Activated CD4-positive, alpha-beta T cell treated with anti-CD3 and anti-CD28 coated beads for 24 hours (primary cell): ENCODE data around the gene MPHOSPH9.

ENCODE experiments used
- DNase-seq, 2 donors: peaks; one replicate each; pipeline ENCODE4 v3.0.0-alpha.2; 2020; ENCODE audit warnings: low read depth in 2 of 2

Gene MPHOSPH9

DNA sequence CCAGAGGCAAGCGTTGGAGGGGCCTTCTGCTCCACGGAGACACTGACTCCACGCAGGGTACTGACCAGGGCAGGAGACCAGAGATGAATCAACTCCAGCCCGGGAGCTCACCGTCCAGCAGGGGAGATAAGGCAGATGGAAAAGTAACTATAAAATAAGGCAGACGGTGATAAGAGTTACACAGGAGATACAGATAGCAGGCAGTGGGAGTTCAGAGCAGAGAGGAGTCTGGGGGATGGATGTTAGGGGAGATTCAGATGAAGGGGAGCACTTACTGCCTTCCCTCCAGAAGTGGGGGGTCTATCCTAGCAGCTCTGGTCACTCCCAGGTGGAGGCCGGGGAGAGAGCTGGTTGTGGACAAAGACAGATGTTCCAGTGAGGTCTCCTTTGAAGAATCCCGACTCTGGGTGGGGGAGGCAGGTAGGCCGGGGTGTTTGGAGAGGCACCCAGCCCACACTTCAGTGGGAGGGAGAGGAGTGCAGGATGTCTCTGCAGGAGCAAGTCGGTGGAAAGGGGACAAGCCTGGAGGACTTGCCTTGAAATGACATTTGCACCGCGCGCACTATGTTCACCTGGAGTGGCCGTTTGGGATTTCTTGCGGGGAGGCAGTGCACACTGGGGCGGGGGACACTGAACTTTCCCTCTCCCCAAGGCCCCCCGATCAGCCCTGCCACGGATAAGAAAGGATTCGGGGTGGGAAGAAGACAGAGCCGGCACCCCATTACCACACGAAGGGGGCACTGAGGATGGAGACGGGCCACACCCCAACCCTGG, 83.3 kb downstream of the MPHOSPH9 start:
- DNase-seq, result no peak

DNA sequence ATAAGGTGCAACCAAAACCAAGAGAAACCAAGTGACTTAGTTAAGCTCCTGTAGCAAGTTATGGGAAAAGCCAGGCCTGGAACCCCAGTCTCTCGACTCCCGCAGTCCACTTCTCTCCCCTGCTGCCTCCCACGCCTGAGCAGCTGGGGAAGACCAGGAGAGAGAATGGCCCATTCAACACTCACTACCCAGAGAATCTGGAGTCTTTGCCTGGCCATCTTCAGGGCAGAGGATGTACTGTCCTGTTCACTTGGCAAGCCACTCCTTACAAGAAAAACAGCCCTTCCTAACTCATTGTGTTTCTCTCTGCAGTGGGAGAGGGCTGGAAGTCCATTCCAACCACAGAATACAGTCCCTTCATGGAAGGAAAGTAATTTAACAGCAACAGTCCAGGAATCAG, 83.9 kb downstream of the MPHOSPH9 start:
- no peak for DNase-seq

DNA sequence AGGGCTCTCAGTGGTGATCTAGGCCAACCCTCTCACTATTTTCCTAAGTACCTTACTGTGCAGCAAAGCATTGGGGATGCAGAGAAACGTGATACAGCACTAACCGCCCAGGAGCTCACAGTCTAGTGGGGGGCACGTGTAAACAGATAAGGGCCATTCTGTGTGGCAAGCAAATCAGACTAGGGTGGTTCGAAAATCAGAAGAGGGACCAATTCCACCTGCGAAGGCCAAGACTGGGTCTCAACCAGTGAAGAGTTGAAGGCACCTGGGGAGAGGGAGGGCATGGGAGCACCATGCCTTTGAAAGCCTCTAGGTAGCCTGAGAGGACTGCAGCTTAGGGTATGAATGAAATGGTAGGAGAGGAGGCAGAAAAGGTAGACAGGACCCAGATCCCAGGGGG, 84.3 kb downstream of the MPHOSPH9 start:
- DNase-seq, result no peak

DNA sequence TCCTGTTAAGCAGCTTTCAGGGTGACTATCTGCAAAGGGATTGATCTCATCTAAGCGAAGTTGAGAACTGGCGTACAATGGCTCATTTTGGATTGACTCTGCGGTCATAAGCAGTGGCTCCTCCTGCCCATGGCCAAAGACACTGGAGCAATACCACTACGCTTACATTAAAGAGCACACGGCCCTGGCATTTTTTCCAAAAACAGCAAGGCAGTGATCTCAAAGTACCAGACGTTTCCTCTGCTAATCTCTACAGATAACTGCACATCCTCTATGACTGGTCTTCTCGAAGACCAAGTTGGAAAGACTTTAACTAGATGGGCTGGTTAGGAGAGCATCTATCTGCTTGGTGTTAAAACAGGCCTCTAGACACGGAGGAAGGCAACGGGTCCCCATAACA, 84.7 kb downstream of the MPHOSPH9 start:
- DNase-seq, result no peak

DNA sequence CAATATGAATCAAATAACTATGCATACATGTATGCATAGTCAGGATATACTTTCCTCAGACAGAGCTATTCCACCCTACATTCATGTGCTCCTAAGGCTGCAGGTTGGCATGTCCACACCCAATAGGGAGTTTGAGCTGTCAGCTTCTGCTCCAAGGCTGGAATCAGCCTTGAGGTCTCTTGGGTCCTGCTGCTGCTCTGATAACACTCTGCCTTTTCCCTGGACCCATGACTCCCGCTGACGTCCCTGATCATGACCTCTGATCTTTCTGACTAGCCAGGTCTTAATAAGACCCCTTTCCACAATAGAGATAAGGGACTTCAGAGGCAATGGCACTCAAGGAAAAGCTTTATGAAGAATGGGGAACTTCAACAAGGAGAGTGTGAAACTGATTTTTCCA, 87.7 kb downstream of the MPHOSPH9 start:
- no peak for DNase-seq

DNA sequence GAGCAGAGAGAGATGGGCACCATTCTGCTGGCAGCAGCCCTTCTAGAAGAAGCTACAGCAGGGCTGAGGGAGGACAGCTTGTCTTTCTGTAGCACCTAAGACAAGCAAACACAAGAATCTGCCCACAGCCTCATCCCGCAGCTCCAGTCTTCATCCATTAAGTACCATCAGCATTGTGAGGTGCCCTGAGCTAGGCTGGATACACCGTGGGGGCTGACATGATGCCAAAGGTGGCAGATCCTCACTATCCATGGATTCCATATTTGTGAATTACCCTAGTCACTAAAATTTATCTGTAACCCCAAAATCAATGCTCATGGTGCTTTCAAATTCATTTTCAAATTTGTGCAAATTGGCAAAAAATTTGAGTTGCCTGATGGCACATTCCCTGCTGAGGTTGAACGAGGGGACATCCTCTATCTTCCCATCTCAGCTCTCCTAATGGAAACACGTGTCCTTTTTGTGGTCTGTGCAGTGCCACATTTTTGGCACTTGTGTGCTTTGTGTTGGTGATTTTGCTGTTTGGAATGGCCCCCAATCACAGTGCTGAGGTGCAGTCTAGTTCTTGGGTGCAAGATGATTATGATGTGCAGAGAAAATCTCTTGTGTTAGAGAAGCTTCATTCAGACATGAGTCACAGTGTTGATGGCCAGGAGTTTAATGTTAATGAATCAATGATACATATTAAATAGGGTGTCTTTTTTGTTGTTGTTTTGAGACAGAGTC, 89.0 kb downstream of the MPHOSPH9 start:
- DNase-seq, result no peak

DNA sequence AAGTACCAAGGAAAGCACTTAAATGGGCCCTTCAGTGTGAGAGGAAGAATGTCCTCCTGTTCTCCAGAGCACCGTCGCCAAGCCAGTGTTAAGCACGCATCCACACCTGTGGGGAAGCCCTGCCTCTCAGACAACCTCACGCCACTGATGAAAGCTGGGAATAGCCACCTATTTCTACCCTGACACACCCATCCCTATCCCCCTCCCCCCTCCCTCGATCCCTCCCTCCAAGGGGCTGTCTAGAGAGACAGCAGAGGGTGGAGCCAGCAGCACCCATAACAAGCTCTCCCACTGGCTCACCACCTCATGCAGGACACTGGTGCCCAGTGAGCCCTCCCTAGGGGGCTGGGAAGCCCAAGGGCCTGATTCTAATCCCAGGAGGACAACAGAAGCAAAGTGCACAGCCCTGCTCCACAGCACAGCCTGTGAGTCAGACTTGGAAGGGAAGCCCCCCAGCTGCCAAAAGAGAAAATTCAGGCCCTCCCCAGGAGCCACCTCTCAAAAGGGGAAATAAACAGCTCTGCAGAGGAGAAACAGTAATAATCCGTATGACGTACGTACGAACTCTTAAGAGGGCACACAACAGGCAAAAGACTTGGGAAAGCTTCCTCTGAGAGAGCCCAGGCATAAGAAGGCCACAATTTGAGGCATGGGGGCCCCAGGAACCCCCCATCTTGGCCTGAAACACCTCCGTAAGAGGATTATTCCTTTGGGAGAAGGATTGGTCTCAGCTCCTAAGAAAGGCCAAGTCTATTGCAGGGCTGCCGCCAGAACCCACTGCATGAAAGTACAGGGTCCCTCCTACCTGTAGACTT, 89.8 kb downstream of the MPHOSPH9 start:
- DNase-seq, result no peak

DNA sequence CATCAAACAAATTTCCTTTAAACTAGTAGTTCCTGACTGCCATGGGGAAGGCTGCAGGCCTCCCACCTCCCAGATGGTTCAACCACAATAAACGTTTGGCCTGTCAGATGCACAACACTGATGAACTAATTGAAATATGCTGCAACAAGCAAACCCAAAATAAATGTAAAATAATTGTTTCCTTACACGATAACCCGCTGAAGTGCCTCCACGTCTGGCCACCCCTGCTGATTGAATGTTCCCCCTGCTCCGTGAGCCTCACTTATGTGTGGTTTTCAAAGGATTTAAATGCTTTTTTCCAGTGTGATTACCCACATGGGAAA, 90.5 kb downstream of the MPHOSPH9 start:
- DNase-seq, result no peak

DNA sequence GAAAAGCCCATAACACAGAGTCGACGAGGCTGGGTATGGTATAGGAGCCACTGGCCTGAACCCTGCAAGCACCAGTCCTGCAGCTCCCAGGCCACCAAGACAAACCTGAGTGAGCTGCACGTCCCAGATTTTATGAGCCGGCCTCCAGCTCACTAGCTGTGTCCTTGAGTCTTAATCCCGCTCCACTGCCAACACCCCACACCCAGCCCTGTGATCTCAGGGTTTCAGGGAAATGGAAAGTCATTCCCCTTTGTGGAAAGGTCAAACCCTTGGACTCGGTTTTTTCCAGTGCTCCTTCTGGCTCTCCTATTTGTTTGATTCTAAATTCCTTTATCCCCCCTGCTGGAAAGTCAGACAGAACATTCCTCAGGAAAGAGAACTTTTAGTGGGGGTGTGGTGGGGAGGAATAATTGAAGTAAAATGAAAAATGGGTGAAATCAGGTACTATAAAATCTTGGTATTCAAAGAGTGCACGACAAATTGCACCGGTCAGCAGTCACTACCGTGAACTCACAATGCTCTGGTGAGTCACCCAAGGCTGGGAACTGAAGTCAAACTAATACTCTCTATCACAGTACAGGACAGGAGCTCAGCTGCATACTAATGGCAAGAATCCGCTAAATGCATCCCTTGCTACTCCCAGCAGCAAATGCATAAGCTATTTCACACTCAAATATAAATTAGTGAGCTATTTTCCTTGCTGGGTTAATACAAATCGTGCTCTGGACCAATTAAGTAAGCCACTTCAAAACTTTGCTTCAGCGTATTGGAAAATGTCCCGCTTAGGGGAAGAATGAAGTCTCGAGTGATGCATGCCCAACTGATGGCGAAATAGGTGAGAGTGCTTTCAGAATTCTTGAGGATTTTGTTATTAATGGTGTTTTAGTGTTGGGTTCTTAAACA, 91.1 kb downstream of the MPHOSPH9 start:
- DNase-seq, result no peak

DNA sequence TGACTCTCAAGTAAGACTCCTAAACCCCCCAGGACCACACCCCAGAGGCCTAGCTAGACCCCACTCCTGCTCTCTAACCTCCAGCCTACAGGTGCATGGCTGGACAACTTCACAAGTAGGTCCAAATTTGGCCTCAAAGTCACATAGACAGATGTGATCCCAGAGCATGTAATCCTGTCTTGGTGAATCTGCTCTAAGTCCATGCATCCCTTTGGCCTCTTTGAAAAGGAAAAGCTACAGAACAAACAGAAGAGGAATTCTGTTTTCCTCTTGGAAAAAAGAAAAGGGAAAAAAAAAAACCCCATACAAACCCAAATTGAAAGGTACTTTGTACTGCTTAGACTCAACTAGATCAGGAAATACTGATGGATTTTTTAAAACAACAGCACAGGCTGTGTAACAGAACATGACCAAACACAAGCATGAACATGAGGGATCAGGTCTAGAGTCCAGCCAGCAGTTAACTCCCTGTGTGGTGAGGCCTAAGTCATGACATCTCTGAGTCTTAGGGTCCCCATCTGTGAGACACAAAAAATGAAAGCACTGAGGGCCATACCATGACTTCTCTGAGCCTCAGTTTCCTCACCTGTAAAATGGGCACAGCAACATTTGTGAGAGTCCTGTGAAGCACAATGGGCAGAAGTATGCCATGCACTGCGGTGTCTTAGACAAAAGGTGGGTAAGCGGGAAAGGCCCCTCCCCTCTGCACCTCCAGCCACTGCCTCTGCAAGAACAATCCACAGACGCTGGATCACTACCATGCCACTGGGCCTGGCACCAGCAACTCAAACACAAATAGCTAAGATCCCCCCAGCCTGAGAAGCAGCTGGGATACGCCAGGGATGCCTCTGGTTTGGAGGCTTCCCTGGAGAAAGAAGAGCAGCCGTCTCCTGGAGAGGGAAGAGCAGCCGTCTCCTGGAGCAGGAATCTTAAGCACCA, 92.0 kb downstream of the MPHOSPH9 start:
- no peak for DNase-seq

DNA sequence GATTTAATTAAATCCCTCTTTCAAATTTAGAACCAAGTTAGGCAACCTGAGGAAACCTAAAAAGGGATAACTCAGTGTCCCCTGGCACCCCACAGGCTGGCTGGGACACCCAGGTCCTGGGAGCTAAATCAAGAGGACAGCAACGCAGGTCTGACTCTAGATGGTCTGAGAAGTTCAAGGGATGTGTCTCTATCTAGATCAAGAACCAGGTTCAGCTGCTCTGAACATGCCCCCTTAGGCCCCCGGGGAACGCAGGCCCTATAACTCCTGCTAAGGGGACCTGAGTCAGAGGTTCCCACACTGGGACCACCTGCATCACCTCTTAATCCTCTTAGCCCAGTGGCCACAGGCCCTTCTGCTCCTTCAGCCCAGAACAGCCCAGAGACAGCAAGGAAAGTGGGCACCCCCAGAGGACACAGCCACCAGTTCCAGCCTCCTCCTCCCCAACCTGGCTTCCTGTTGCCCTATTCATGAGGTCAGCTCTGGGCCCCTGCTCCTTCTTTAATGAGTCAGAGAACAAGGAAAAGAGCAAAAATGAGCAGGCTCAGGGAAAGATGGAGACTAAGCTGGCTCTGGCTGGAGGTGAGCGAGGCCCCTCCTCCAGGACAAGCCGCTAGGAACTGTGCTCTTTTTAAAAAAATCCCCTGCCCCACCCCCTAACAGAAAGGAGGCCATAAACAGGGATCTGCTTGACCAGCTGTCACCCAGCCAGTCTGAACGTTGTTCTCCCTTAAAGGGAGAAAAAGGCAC, 92.8 kb downstream of the MPHOSPH9 start:
- DNase-seq, result no peak

DNA sequence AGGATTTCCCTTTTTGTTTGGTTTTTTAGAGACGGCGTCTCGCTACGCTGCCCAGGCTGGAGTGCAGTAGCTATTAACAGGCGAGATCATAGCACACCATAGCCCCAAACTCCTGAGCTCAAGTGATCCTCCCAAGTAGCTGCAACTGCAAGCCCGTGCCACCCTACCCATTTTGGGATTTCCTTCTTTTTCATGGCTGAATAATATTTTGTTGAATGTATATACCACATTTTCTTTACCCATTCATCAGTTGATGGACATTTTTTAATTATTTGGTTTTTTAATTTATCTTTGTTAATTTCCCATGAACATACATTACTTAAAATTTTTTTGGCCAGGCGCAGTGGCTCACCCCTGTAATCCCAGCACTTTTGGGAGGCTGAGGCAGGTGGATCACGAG, 97.3 kb downstream of the MPHOSPH9 start:
- DNase-seq, result no peak

DNA sequence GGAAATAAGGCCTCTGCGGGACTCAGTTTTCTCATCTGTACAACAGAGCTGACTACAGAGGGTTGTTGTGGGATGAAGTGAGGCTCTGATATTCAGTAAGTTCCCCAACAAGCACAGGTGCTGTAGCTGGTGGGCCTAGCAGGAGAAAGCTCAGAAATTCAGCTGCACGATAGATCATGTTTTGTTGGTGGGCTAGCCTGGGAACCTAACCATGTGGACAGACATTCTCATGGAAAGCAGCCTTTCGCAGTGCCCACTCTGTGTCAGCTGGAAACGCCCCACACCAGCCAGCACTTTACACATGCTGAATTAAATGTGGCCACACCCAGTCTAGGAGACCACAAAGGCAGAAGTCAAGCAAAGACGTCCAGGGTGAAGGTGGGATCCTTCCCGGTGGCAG, 98.1 kb downstream of the MPHOSPH9 start:
- DNase-seq, result no peak

DNA sequence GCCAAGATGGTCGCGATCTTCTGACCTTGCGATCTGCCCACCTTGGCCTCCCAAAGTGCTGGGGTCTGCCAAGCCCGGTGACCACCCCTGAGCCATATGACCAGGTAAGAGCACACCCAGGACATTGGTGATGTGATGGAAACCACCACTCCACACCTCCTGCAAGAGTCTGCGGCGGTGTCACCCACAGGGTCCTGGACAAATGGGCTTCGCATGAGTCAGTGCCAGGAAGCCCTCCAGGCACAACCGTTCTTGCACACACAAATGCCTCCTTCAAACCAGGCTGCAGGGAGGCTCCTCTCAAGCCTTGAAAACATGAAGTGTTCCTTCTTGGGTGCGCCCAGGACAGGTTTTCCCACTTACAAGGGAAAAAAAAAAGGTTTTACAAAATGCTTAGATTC, 98.7 kb downstream of the MPHOSPH9 start:
- DNase-seq, result no peak

DNA sequence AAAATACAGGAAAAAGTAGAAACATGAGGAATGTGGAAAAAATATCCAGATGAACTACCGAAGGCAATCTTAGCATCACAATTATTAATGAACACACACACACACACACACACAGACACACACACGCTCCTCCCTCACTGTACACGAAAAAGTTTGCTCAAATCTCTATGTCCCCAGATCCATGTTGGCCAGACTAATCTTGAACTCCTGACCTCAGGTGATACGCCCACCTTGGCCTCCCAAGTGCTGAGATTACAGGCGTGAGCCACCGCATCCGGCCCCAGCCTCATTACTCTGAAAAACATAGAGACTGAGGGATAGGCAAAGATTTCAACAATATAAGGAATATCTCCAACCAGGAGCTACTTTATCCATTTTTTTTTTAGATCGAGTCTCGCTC, 99.2 kb downstream of the MPHOSPH9 start:
- no peak for DNase-seq

DNA sequence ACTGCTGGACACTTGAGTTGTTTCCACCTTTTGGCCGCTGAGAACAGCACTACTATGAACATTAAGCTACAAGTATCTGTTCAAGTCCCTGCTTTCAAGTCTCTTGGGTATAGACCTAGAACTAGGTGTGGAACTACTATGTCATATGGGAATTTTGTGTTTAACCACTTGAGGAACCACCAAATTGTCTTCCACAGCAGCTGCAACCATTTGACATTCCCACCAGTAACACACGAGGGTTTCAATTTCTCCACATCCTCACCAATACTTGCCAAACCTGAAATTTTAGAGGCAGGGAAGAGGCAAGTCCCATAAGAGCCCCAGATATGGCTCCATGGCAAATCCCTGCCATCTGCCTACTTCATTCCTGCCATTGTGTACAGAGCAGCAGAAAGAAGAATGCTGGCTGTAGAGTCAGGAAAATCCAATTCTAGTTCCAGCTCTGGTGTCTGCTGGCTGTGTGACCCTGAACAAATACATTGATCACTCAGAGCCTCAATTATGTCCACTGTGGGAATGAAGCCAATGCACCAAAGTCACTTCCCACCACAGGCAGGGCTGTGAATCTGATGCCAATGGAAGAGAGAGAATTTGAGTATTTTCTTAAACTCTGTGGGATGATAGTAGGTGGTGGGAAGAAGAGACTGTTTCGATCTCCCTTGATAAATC, 99.9 kb downstream of the MPHOSPH9 start:
- DNase-seq, result no peak

DNA sequence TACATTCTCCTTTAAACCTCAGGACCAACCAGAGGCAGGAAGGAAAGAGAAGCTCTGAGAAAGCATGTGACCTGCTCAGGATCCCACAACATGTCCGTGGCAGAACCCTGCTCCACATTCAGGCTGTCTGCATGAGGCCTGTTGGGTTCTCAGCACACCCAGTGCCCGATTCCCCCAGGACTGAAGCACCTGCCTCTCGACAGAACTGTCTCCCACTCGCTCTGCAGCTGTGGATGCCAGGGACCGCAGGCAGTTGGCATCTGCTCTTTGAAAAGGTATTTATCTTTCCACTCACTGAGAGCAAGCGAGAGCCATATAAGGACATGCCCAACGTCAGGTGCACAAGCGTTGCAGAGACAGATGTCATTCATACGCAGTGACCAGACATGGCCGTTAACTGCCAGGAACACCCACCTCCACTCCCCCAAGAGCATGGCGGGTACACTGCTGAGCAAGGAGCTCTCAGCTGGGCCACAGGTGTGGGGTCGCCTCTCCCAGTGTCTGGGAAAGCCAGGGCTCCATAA, 101.0 kb downstream of the MPHOSPH9 start:
- DNase-seq, result no peak

DNA sequence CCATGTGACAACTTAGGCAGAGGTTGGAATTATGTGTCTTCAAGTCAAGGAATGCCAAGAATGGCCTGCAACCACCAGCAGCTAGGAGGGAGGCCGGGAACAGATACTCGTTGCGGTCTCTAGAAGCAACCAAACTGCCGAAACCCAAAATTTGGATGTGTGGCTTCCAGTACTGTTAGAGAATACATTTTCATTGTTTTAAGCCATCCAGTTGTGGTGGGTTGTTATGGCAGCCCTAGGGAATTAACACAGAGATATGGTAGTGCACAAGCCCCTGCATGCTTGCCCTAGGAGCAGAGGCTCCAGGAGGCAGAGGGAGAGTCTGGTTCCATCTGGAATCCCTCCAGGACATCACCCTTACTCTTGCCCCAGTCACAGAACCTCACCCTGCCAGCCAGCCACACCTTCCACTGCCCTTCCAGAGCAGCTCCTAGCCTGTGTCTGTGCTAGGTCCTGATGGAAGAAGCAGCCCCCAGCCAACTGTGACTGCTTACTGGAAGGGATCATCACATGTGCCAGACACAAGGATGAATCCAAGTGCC, 101.6 kb downstream of the MPHOSPH9 start:
- no peak for DNase-seq

DNA sequence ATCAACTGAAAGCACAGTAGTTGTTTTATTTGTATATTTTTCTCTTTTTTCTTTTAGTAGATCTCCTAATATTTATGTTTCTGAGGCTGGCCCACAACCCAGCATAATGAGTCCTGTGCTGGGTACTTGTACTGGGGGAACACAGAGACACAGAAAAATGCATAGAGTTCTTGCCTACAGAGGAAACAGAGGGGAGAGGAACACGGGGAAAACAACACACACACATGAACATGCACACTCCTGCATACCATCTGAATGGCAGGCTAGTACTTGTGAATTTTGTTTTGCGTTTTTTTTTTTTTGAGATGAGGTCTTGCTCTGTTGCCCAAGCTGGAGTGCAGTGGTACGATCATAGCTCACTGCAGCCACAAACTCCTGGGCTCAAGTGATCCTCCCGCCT, 103.3 kb downstream of the MPHOSPH9 start:
- no peak for DNase-seq
